GM18498 (cell line): Measurements from ENCODE around the gene IQSEC3.
"Not testable (repeated sequence)": the region's sequence is repeated elsewhere in the genome, so short reads cannot be mapped to it uniquely, and the experiment has no call there.

Source experiments
- ATAC-seq: cut with Tn5 transposase; IDR thresholded peaks from one replicate; pipeline ENCODE4 v1.9.1; 2021; ENCODE audit warnings: mild to moderate bottlenecking, moderate library complexity; ENCODE audit not compliant: unreplicated experiment

The IQSEC3 gene

GRCh38 chr12:210277-211141 lies 143.9 kb downstream of the IQSEC3 start:
- ATAC-seq: no peak

DNA sequence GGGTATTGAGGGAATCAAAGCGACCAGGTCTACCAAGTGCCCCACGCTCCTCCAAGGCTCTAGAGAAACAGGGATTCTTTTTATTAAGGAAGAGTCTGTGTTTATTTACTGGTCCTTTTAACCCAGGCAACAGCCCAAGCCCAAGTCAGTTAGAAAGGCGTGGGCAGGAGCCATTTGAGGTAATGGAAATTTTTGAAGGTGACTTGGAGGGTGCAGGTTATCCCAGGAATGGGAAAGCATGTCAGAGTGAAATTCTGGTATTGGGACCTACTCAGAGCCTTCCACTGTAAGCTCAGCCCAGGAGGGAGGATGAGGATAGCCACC lies 144.5 kb downstream of the IQSEC3 start:
- no peak for ATAC-seq

GRCh38 chr12:211639-212414 lies 145.3 kb downstream of the IQSEC3 start:
- no peak for ATAC-seq

- ATAC-seq: no peak
Observed at GRCh38 chr12:212415-212714, 145.8 kb downstream of the IQSEC3 start.

DNA sequence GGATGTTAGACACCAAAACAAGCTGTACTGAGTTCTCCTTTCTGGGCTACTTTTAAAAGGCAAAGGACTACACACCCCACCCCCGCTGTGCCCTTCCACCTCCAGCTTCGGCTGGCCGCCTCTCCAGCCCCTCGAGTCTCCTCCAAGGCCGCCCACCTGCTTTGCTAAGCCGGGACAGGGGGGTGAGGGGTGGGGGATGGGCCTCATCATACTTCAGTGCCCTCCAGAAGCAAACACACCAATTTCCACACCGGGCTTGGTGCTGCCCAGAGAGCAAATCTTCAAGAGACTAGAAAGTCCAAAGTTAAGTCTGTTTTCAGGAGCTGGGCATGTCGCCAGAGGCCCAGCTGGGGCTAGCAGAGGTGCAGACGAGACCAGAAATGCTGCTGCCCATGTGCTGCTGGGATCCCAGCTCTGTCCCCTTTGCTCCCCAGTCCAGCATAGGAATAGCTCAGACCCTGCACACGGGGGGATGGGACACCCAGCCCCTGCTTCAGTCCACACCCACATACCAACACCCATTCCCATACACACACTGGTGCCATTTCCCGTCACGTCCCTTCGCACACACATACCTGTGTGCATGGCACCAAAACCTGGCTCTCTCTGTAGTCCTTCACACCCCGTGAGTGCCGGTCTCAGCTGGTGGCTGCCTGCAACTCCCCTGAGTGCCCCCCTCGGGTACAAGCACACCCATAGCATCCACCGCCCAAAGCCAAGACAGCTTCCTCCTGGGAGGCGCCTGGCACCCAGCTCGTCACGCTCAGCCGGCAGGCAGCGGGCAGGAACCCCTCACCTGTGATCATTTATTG lies 146.4 kb downstream of the IQSEC3 start:
- no peak for ATAC-seq

DNA sequence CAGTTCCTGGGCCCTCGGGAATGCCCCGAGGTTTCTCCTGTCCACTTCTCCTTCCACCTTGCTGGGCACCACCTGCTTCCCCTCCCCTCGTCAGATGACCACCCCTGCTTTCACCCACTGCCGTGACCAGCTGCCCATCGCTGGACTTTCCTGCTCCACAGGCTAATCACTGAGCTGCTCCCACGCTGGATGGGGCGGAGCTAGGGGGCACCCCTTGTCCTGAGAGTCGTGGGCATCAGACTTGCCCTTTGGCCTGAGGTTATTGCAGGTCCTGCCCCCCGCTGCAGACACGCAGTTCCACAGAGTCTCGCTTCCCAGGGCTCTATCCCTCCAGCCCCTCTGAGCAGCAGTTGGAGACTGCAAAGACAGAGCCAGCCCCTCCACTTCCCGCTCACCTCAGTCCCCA lies 147.0 kb downstream of the IQSEC3 start:
- ATAC-seq: no peak

GRCh38 chr12:214003-214741 lies 147.6 kb downstream of the IQSEC3 start, which contains the start of gene SLC6A12:
TSS of gene SLC6A12 (minus strand) at chr12:214157. CDS start at chr12:209986, 4,171 bp downstream.
- ATAC-seq: no peak

GRCh38 chr12:215116-215515 lies 148.5 kb downstream of the IQSEC3 start:
- ATAC-seq: no peak

DNA sequence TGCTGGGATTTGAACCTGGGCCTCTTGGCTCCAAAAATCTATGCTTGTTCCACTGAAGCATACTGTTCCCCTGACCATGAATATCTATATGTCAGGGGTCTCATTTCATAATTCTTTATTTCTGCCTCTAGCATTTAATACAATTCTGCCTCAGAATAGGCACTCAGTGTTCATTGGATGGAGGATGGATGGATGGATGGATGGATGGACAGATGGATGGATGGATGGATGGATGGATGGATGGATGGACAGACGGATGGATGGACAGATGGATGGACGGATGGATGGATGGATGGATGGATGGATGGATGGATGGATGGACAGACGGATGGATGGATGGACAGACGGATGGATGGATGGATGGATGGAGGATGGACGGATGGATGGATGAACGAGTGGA lies 150.5 kb downstream of the IQSEC3 start:
- not testable (repeated sequence) for ATAC-seq

DNA sequence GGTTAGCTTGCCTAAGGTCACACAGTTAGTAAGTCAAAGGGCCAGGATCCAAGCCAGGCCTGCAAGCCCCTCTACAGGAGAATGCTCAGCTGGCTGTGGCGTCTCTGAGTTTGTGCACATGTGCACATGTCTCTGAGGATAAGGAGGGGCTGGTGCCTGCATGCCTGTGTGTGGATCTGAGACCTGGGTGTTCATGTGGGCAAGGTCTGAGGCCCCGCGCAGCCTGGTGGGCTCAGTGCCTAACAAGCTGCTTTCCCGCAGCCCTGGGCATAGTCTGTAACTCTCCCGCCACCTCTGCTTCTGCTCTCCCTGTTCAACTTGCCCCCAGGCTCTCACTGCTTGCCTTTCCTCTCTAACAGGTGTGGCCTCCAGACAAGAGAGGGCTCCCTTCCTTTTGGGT lies 151.7 kb downstream of the IQSEC3 start:
- no peak for ATAC-seq

GRCh38 chr12:218728-219590 lies 152.4 kb downstream of the IQSEC3 start:
- no peak for ATAC-seq

GRCh38 chr12:219891-220352 lies 153.4 kb downstream of the IQSEC3 start:
- peak; percentile 76 for ATAC-seq

- ATAC-seq: no peak
Observed at GRCh38 chr12:220491-220890, 153.9 kb downstream of the IQSEC3 start.

DNA sequence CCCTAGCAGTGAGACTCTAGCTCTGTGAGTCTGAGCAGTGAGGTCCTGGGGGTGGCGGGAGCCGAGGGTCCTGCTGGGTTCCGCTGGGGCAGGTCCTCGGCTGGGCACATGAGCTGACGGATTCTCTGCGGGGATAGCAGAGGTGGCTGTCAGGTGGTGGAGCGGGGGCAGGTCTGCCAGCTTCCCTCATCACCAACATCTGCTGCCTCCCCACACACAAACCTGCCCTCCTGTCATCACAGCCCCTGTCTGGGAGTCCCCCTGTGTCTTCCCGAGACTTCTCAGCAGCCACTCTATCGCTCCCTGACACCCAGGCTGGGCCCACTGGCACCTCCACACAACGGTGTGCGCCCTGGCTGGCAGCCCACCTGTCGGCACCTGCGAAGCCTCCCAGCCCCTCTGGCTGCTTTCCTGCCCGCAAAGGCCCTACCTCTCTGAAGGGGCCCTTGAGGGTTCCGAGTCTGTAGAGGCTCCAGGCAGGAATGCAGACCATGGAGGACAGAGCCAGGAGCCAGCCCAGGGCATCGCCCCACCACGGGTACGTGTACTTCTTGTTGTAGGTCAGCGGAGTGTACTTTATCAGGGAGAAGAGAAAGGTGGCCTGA lies 154.5 kb downstream of the IQSEC3 start:
- ATAC-seq: no peak

GRCh38 chr12:221736-222135 lies 155.2 kb downstream of the IQSEC3 start:
- ATAC-seq: no peak

- ATAC-seq: no peak
Observed at GRCh38 chr12:223841-224240, 157.3 kb downstream of the IQSEC3 start.

- ATAC-seq: no peak
Observed at GRCh38 chr12:224330-224729, 157.8 kb downstream of the IQSEC3 start.

- ATAC-seq: no peak
Observed at GRCh38 chr12:225012-225411, 158.4 kb downstream of the IQSEC3 start.

- ATAC-seq: no peak
Observed at GRCh38 chr12:226401-226800, 159.8 kb downstream of the IQSEC3 start.
